Renal cortex interstitium (tissue), 15 donors: ENCODE data around the gene RHO. TPM values are rescaled to one million over a fixed set of nuclear protein-coding genes. Genes with fewer than 3 reads are reported as not detected.
"Not testable (repeated sequence)": the region's sequence is repeated elsewhere in the genome, so short reads cannot be mapped to it uniquely, and the experiment has no call there.

Experiments
- DNase-seq, 11 donors: peaks; one replicate each; pipeline ENCODE4 v3.0.0-alpha.2; 2013; ENCODE audit warnings: low read depth in 9 of 11, low spot score in 4 of 11; ENCODE audit errors: extremely low read depth in 1 of 11
- long read RNA-seq, 16 experiments: transcript quantifications; one replicate each; lab custom pipeline, GENCODE V29; 2026
- polyA plus RNA-seq, 3 donors: library from polyadenylated mRNA; unstranded; fragments of 120-200 nt; gene quantifications; one replicate each; pipeline ENCODE4 v1.2.1, GENCODE V29; 2013; ENCODE audit not compliant: insufficient read length in 3 of 3

The RHO gene
- polyA plus RNA-seq, result under 1 TPM; 0.04 to 0.09 (median 0.08) TPM
- long read RNA-seq, donor 1, result 0 reads
- long read RNA-seq, donor 2, result 0 reads
- long read RNA-seq, donor 3, result 0 reads
- long read RNA-seq, donor 4, result 0 reads
- long read RNA-seq, donor 5, result 0 reads
- long read RNA-seq, donor 6, result 0 reads
- long read RNA-seq, donor 7, result 0 reads
- long read RNA-seq, donor 8, result 0 reads
- long read RNA-seq, donor 9, result 0 reads
- long read RNA-seq, donor 10, result 0 reads
- long read RNA-seq, donor 11, result 0 reads
- long read RNA-seq, donor 12, result 0 reads
- long read RNA-seq, donor 13, result 0 reads
- long read RNA-seq, donor 14, result 0 reads
- long read RNA-seq, donor 15, result 0 reads
- long read RNA-seq, donor 16, result 0 reads

DNA sequence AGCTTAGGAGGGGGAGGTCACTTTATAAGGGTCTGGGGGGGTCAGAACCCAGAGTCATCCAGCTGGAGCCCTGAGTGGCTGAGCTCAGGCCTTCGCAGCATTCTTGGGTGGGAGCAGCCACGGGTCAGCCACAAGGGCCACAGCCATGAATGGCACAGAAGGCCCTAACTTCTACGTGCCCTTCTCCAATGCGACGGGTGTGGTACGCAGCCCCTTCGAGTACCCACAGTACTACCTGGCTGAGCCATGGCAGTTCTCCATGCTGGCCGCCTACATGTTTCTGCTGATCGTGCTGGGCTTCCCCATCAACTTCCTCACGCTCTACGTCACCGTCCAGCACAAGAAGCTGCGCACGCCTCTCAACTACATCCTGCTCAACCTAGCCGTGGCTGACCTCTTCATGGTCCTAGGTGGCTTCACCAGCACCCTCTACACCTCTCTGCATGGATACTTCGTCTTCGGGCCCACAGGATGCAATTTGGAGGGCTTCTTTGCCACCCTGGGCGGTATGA, at the start of gene RHO:
TSS of gene RHO (plus strand) at position 51 of the 512 bp plus-strand sequence. CDS start at position 146, 95 bp downstream.
- DNase-seq, result no peak

DNA sequence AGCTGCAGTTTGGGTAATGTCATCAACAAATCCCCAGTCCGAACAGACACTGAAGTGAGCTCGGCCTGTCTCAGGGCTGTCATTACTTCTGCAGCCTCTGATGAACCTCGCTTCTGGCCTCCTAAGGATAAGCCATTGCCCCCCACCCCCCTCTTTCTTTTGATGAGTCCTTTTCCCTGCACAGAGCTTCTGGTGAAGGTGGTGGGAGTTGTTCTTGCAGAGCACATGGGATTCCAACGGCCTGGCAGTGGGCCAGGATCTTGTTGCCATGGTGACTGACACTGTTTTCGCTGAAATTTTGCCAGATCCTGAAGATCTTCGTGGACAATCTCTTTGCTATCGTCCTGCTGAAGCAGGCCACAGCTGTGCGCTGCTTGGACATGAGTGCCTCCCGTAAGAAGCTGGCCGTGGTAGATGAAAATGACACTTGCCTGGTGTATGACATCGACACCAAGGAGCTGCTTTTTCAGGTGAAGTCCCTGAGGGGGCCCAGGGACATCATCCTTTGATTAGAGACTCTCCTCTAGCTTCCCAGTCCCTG, 47.1 kb upstream of the RHO start:
- DNase-seq, result peak in 9 of 11 donors; percentile 13 to 58 (median 35)

DNA sequence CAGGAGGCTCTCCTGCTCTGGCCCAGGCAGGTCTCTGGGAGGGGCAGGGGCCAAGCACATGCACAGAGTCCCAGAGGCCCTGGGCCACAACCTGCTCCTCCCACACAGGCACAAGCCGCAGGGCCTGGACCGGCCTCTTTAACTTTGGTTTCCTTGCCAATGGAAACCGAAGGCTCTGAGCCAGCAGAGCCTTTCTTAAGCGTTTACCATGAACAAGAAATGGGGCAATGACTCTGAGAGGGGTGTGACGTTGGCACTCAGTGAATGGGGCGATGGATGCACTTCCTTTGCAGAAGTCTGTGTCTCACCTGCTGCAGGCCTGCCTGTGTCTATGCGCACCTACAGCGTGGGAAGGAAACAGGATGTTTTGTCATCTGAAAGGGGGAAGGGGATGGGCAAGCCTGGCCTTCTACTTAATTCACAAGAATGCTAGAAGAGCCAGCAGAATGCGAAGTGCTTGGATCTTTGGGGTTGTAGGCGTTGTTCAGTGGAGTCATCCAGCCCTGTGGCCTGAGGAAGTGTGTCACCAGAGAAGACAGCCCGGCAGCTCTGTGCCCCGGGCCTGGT, 46.6 kb upstream of the RHO start:
- no peak for DNase-seq

DNA sequence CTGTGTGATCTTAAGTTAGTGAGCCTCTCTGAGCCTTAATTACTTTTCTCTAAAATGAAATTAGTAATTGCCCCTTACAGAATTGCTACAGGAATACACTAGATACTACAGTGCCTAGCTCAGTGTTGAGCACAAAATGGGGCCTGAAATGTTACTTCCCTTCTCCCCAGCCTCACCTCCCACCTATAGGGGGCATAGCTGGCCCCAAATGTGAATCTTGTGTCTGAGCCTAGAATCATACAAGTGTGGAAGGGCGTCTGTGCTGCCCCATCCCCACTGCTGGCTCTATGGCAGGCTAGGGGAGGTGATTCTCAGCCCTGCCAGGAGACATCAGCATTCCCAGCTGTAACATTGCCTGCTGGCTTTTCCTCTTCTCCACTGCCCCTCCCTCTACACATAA, 45.7 kb upstream of the RHO start:
- DNase-seq, result no peak

DNA sequence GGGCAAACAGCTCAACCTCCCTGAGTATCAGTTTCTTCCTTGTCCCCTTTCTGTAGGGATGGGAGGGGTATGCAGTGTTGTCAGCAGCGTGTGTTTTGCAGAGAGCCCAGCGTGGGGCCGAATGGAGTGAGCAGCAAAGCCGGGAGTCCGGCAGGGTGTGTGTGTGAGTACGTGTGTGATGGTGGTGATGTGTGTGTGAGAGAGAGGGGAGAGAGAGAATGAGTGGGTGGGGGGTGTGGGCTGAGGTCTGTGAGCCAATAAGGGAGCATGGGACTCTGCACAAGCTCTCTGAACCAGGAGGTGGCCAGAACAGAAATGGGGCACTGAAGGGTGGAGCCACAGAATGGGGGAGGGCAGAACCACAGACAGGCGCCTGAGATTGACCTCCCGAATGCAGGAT, 44.6 kb upstream of the RHO start:
- DNase-seq, result no peak

DNA sequence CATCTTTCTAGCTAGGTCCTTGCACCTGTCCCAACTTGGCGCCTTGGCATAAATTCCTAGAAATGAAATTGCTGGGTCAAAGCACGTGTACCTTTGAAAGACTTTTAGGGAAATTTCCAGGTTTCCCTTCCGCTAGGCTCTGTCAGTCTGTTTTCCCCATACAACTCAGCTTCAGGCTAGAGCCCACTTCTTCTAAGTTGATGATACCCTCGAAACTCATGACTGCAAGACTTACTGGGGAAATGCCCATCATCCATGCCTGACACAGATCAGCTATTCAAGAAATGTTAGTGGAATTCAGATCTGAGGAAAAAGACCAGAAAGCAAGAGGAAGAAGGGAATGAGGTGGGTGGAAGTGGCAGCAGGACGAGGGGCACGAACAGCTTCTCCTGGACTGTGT, 43.3 kb upstream of the RHO start:
- DNase-seq, result not testable (repeated sequence)

DNA sequence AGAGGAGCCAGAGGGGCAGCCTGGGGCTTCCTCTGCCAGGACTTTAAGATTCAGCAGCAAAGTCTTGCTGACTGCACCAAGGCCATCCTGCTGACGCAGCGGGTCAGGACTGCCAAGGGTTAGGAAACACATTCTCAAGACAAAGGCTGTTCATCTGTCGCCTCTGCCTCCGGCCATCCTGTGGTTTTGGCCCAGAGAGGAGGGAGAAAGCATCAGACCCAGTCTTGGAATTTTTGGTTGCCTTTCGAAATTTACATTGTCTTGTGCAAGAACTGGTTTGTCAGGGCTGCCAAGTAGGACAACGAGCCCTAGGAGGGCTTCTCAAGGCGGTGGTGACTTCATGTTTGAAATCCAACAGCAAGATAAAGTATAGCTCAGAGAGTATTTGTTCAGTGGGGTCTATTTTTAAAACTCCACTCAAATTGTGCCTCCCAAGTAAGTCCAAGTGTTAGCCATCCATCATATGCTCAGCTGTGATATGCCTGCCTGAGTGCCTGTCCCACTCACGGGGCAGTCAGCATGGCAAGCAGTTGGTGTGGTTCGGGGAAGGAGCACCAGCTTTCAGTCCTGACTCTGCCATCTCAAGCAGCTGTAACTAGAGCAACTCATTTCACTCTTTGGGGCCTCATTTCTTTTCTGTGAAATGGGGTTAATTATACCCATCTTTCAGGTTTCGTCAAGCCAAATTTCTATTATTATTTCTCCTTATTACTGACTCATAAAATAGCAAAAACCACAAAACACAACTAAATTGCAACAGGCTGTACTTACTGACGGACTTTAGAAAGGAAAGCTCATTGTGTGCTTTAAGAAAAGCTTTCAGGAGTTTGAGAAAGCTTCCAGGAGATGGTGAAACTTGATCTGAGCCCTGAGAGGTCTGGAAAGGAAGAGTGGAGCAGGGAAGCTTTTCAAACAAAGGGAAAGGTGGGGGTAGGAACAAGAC, 42.4 kb upstream of the RHO start:
- no peak for DNase-seq

DNA sequence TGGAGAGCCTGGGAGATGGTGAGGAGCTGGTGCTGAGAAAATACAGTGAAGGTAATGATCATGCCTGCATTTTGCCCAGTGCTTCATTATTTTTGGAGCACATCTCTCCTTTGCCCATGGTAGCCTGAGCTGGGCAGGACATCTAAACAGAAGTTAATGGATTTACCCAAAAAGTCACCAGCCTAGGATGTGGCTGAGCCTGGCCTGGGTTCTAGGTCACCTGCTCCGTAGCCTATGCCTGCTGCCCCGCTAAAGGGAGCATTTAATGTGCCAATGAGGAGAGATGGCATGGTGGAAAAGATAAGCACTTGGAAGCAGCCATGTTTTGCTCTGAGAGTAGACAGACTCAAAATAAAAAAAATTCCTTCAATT, 41.8 kb upstream of the RHO start:
- DNase-seq, result no peak

DNA sequence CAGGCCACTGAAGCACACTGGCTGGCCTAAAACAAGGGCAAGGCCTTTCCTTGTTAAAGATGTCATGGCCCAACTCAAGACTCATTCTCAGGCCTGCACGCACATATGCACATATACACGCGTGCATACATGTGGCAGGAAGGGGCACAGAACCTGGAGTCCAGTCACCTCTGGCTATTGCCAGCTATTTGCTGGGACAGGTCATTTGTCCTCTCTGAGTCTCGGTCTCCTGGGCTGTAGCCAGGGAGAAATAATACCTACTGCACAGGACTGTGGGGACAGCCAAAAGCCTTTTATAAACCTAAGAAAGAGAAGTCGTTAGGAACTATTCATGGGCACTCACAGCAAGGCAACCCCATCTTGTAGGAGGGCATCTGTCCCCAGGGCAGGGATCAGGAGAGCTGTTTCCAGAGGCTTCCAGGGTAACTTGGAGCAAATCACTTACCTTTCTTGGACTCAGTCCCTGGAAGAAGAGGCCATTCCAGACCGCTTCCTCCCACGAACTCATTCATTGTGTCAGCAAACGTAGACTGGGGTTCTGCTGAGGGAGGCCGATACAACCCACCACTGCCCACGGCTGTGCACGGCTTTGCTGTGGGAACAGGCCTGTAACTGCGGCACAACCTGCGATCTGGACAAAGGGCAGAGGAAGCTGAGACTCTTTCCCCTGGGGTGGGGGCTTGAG, 41.1 kb upstream of the RHO start:
- no peak for DNase-seq

DNA sequence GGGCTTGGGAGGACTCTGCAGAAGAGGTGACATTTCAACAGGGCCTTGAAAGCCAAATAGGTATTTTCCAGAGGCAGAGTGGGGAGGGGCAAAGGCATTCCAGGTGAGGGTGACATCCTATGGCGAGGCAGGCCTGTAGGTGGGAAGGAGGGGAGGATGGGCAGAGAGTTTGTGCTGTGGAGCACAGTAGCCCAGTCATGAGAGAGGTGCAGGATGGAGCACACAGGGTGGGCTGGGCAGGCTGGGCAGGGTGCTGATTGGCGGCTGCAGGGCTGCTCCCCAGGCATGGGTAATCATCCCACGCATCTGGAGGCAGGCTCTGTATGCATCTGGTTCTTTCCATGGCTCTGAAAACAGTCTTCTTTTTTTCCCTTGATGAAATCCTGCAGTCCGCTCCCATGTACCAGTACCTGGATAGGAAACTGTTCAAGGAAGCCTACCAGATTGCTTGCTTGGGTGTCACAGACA, 40.5 kb upstream of the RHO start:
- not testable (repeated sequence) for DNase-seq

DNA sequence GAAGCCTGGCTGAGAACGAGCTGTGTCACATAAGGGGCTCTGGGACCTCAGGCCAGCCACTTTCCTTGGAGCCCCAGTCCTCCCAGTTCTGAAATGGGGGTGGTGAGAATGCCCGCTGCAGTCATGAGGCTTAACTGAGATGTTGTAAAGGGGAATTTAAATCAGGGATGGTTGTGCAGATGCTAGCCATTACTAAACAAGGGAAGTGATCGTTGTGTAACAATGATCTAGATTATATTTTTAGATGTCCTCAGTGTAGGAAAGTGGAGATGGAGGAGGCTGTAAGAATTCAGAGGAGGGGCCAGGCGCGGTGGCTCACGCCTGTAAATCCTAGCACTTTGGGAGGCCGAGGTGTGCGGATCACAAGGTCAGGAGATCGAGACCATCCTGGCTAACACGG, 39.2 kb upstream of the RHO start:
- DNase-seq, result not testable (repeated sequence)

DNA sequence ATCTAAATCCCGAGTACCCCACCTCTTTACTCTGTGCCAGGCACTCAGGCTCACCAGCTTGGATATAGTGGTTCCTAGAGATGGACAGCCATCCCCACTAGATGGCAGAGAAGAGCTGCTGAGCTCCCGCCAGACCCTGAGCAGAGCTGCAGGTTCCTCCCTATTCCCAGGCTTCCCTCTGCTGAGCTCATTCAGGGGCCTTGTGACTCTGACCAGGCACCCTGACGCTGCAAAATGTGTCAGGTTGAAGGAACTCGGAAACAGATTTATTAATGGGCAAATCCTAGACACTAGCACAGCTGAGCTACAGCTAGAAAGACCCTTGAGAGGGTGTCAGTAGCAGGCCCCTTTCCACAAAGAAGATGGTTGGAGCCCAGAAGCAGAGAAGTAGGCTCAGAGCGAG, 38.2 kb upstream of the RHO start:
- peak; percentile 53 to 76 (median 67) for DNase-seq

DNA sequence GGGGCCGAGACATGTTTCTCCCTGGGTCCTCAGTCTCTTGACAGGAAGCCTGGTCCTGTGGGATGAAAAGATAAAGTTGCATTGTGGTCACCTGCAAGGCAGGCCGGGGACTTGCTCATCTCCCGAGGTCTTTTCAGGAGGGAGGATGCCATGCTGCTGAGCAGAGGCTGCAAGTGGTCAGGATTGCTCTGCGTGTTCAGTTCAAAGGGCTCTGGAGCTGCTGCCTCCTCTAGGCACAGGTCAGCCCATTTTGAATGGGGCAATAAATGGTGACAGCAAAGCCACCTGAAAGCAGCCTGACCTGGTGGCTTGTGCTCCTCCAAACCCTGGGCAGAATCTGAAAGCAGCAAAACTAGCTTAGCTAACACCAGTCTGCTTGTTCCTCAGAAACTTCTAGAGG, 37.4 kb upstream of the RHO start:
- not testable (repeated sequence) for DNase-seq

DNA sequence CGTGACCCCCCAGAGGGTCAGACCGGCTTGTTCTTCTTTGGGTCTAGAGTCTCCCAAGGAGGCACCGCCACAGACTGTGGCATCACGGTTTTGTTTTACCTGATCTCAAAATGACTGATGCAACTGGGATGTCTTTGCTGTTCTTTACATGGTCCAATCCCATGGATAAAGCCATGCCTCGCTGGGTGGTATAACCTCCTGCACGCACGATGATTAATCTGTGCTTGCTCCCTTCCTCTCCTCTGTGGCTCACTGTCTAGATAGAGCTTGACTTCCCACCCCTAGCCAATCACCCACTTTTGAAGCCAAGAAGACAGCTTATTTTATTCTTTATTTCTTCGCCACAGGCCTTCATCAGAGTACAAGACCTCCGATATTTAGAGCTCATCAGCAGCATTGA, 36.6 kb upstream of the RHO start:
- DNase-seq, result no peak

DNA sequence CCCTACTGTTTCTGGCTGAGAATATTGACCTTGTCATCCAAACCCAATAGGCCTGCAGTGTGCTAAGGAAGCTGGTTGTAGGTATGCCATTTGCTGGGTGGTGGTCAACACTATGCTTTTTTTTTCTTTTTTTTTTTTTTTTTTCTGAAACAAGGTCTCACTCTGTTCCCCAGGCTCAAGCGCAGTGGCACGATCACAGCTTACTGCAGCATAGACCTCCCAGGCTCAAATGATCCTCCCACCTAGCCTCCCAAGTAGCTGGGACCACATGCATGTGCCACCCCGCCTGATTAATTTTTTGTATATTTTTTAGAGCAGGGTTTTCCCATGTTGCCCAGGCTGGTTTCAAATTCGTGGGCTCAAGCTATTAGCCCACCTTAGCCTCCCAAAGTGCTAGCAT, 35.7 kb upstream of the RHO start:
- DNase-seq, result no peak

DNA sequence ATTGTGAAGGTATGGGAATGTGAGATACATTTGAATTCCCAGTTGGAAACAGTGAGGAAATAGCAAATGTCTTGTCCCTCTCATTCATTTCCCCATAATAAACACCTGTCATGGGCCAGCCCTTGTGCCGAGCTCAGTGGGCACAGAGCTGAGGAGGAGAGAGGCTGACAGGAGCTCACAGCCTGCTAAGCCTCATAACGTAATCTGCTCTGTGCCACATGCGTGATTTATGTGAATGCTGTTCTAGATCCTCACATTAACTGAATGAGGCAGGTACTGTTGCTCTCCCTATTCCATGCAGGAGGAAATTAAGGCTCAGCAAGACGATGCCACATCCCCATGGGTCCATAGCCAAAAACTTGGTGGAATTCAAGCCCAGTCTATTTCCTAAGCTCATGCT, 35.2 kb upstream of the RHO start:
- DNase-seq, result no peak

DNA sequence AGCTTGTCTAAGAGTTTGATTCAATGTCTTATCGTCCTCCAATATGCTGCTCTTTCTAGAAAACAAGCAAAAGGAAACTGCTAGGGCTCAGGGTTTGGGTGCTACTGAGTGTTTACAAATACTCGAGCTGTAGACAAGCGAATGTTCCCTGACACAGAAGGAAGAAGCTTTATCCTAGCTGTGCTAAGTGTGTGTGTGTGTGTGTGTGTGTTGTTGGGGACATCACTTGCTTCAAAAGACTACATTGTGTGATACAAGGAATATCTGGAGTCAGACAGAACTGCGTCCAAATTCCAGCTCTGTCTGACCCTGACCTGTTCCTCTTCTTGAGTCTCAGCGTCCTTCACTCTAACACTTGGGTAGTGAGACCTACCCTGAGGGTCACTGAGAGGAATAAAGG, 33.9 kb upstream of the RHO start:
- not testable (repeated sequence) for DNase-seq

DNA sequence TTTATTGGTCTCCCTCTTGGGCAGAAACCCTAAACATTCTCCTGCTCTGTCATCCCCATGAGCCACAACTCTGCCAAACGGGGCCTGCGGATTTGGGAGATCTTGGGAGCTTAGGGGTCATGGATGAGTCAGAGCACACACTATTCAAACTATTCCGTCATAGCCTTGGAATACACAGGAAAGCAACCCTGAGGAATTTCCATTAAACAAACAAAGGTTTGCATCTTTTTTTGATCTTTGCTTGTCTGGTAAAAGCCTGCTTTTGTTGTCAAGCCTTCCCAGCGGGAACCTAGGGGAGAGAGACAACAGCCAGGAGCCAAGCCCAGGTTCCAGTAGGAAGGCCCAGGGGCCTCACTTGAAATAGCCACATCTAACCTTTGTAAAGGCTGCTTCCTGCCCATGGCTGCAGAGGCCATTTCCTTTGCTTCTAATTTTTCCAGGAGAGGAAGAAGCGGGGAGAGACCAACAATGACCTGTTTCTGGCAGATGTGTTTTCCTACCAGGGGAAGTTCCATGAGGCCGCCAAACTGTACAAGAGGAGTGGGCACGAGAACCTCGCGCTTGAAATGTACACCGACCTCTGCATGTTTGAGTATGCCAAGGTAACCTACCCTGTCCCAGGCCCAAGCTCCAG, 33.3 kb upstream of the RHO start:
- DNase-seq, result not testable (repeated sequence)
